ENCODE measurements around the gene NTN3. TPM values are rescaled to one million over a fixed set of nuclear protein-coding genes. Genes with fewer than 3 reads are reported as not detected.

The NTN3 gene
- total and polyA plus RNA-seq, 8 donors, result 0.07 to 0.22 (median 0.09) TPM; not detected in 3

DNA sequence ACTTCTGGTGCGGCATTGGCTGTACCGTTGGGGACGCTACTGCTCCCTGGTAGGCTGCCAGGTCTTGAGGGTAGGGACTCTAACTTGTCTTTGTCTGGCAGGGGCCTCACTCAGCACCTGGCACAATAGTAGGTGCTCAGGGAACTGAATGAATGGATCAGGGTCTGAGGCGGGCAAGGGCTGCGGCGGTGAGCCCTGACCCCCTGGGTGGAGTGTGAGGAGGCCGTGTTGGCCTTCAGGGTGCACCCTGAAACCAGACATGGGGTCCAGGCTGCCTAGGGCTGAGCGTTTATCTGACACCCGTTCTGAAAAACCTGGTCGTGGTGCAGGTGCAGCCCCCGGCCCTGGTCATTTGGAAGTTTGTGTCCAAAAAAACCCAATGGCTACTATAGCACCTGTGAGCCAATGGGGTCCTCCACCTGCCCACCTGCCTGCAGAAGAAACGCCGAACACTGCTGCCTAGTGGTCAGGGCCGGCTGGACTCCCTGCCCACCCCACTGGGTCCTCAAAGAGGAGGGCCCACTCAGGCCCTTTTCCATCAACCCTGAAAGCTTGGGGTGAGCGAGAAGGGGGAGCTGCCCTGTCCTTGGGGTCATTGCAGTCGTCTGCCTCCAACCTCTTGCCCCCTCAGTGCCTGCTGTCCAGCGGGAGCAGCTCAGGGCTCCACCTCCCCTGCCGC lies 37.8 kb downstream of the NTN3 start:
- H3K4me1 ChIP-seq, result peaks cover 9 to 11% (median 9%) of the 10 kb centered on the region in 3 donors
- no peak for FAIRE-seq
- ATAC-seq, result no peak
- H3K27me3 ChIP-seq, result no peaks in the 10 kb centered on the region
- H3K4me3 ChIP-seq, result no peak overlapping the region
- intact Hi-C loops (cut with DNase I), result no loop called here
- H3K9me3 ChIP-seq, result no peaks in the 10 kb centered on the region
- TF ChIP-seq, protein P1, sequence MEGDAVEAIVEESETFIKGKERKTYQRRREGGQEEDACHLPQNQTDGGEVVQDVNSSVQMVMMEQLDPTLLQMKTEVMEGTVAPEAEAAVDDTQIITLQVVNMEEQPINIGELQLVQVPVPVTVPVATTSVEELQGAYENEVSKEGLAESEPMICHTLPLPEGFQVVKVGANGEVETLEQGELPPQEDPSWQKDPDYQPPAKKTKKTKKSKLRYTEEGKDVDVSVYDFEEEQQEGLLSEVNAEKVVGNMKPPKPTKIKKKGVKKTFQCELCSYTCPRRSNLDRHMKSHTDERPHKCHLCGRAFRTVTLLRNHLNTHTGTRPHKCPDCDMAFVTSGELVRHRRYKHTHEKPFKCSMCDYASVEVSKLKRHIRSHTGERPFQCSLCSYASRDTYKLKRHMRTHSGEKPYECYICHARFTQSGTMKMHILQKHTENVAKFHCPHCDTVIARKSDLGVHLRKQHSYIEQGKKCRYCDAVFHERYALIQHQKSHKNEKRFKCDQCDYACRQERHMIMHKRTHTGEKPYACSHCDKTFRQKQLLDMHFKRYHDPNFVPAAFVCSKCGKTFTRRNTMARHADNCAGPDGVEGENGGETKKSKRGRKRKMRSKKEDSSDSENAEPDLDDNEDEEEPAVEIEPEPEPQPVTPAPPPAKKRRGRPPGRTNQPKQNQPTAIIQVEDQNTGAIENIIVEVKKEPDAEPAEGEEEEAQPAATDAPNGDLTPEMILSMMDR (IDR thresholded peaks at IDR 0.05), result no peak
- 87 to 91% methylated on average over 18 of the region's 18 CpGs for WGBS, 2 donors
- no peak overlapping the region for H3K27ac ChIP-seq
- peak in 2 of 6 donors; percentile 31 to 47 for DNase-seq
- peaks cover 0 to 5% (median 0%) of the 10 kb centered on the region in 3 donors for H3K36me3 ChIP-seq

DNA sequence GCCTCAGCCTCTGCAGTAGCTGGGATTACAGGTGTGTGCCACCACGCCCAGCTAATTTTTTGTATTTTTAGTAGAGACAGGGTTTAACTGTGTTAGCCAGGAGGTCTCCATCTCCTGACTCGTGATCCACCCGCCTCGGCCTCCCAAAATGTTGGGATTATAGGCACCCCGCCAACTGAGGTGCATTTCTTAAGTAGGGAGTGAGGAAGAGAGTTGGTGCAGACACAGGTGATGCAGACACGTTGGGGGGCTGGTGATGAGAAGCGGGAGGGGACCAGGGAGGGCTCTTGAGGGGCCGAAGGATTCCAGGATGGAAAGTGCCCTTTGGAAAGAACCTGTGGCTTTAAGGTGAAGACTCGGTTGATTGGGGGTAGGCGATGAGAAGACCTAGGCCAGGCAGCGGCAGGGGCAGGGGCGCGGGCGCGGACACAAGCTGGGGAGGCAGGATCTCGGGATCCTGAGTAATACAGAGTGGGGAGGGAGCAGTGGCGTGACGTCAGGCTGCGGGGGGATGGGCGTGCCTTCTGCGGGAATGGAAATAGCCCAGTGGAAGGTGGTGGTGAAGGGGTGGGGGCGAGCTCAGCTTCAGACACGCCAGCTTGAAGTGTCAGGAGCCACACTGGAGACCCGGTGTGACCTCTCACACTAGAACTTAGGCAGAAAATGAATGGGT lies 40.2 kb downstream of the NTN3 start:
- Histone ChIP-seq H3K27ac (no peak overlapping the region), H3K27me3 (no peaks in the 10 kb centered on the region), H3K9me3 (no peaks in the 10 kb centered on the region), H3K4me1 (peaks cover 13 to 19% (median 15%) of the 10 kb centered on the region in 3 donors), H3K4me3 (no peak overlapping the region), H3K36me3 (peaks cover 0 to 5% (median 0%) of the 10 kb centered on the region in 3 donors)
- ATAC-seq (no peak), DNase-seq (peak in 3 of 6 donors; percentile 58 to 62 (median 59)), FAIRE-seq (no peak)
- 75 to 76% methylated on average over 24 of the region's 24 CpGs for WGBS, 2 donors
- TF ChIP-seq, protein P1 (IDR thresholded peaks at IDR 0.05), result no peak
- intact Hi-C loops (cut with DNase I), result no loop called here

DNA sequence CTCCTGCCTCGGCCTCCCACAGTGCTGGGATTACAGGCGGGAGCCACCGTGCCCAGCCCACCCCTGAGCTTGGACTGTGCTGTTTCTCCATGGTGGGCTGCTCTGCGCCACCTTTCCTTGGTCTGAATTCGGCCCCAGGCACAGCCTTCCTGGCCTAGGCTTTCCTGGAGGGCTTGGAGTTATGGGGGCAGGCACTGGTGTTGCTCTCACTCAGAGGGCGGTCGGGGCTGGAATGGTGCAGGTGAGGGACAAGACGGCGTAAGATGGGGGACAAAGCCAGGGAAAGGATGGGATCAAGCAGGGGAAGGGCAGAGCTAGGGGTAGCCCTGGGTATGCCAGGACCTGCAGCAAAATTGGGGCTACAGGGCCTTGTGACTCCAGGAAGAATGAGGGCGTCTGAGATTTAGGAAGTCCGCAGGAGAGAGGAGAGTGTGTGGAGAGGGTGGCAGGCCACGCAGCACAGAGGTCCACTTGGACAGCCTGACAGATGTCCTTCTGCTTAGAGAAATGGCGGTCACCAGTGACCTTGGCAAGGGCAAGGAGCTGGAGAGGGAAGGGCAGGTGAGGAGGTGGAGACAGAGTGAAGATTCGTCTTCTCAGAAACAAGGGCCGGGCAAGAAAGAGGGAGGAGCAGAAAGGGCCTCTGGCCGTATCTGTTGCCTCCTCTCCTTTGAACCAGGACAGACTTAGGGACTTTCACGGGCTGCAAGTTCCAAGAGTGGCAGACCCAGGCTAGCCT lies 41.1 kb downstream of the NTN3 start:
- H3K4me3 ChIP-seq, result no peak overlapping the region
- DNase-seq (peak in 1 of 6 donors; percentile 67), FAIRE-seq (no peak), ATAC-seq (no peak)
- WGBS, 2 donors, result 81 to 88% methylated on average over 17 of the region's 17 CpGs
- intact Hi-C loops (cut with DNase I), result no loop called here
- H3K27ac ChIP-seq, result peak overlapping the region in 3 of 4 donors; percentile 96 to 98 (median 96)
- TF ChIP-seq, protein P1 (IDR thresholded peaks at IDR 0.05), result no peak
- peaks cover 0 to 5% (median 0%) of the 10 kb centered on the region in 3 donors for H3K36me3 ChIP-seq
- H3K4me1 ChIP-seq, result peaks cover 22 to 28% (median 24%) of the 10 kb centered on the region in 3 donors
- no peaks in the 10 kb centered on the region for H3K27me3 ChIP-seq
- no peaks in the 10 kb centered on the region for H3K9me3 ChIP-seq

DNA sequence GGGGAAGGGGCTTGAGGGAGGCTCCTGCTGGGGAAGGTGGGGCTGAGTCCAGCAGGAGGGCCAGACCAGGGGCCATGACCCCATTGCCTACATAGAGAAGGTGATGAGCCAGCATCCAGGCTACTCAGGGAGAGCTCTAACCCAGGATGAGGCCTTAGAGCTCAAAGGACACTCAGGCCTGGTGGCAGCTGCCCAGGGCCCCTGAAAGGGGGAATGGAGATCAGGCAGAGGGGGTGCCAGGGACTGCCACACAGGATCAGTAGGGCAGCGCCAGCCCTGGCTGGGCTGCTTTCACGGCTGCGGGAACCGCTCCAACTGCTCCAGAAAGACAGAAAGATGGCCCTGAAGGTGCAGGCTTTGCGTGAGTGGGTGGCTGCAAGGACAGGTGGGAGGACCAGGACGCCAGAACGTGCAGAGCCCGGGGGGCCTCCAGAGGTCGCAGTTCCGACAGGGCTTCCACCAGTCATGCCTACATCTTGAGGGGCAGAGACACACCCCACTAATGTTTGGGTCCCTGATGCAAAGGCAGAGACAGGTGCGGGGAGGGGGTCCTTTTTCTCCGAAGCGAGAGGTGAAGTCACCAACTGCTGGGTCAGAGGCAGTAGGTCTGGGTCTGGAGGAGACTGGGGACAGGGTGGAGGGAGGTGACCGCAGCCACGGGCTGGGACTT lies 41.8 kb downstream of the NTN3 start:
- DNase-seq, result peak in 4 of 6 donors; percentile 63 to 84 (median 67)

More for the DNA sequence above, 41.8 kb downstream of the NTN3 start:
- TF ChIP-seq, protein P1 (IDR thresholded peaks at IDR 0.05), result no peak
- Histone ChIP-seq H3K4me1 (peaks cover 24 to 29% (median 28%) of the 10 kb centered on the region in 3 donors), H3K36me3 (no peaks in the 10 kb centered on the region), H3K27me3 (no peaks in the 10 kb centered on the region), H3K27ac (peak overlapping the region; percentile 96 to 98 (median 96)), H3K9me3 (no peaks in the 10 kb centered on the region), H3K4me3 (peak overlapping the region in 3 of 4 donors; percentile 71 to 97 (median 91))
- no peak for FAIRE-seq
- peak; percentile 1 to 11 (median 6) for ATAC-seq
- intact Hi-C loops (cut with DNase I), result no loop called here
- WGBS, 2 donors, result 15 to 21% methylated on average over 15 of the region's 15 CpGs

Data from pancreas (tissue), 10 donors.